HepG2 (cell line): ENCODE results near the gene FCN3. TPM values are rescaled to one million over a fixed set of nuclear protein-coding genes. Genes with fewer than 3 reads are reported as not detected.

ENCODE experiments used
- ATAC-seq: fragments of 200-7000 bp; cut with Tn5 transposase; 3 replicates; pipeline ENCODE4 v1.9.1; 2020; ENCODE audit warnings: mild to moderate bottlenecking, moderate library complexity
- BruUV-seq: library from RNA; stranded (reverse); fragments of 400-500 nt; replicated peaks from 2 replicates; lab custom pipeline; 2021; lab: Mats Ljungman, UMichigan
- CTCF ChIA-PET: fragments of 300-600 bp; formaldehyde crosslinking; extraction: SDS; loops from one replicate; lab custom pipeline; 2021; ENCODE audit warnings: low total read pairs, inconsistent platforms, low intra/inter-chr PET ratio; lab: Yijun Ruan, JAX
- POLR2A ChIA-PET: fragments of 350-600 bp; sonication (Branson Sonifier 250); formaldehyde crosslinking; loops from one replicate; lab custom pipeline; 2020; ENCODE audit warnings: antibody characterized with exemption, inconsistent platforms; lab: Yijun Ruan, JAX
- DNase-seq: peaks from one replicate; pipeline ENCODE4 v3.0.0-alpha.2; 2015; ENCODE audit warnings: low spot score
- FAIRE-seq: peaks from 3 replicates; lab custom pipeline; 2011; peaks lifted over from hg19 to GRCh38; lab: Jason Lieb, UNC
- H2AFZ ChIP-seq: one replicate; pipeline ENCODE4 v1.6.1; 2011; ENCODE audit warnings: low read length, inconsistent platforms
- H3K27ac ChIP-seq: fragments of 300-600 bp; 3 replicates; pipeline ENCODE4 v1.8.0; 2011; ENCODE audit warnings: mixed run types, mild to moderate bottlenecking, mixed read lengths, low read length, inconsistent platforms; ENCODE audit not compliant: insufficient read depth; ENCODE audit errors: extremely low read length
- H3K27me3 ChIP-seq, 2 experiments: fragments of 200-600 bp in 1 of 2; 2 replicates in 1 of 2; 3 replicates in 1 of 2; pipeline versions ENCODE4 v1.6.0 to v1.8.0; 2011; ENCODE audit warnings: low read length in 2 of 2, mild to moderate bottlenecking in 2 of 2, moderate library complexity in 2 of 2, inconsistent platforms in 1 of 2; ENCODE audit not compliant: insufficient read depth in 2 of 2, control insufficient read depth in 1 of 2
- H3K36me3 ChIP-seq, 2 experiments: fragments of 200-600 bp in 1 of 2; replicated peaks in 1 of 2; 2 replicates in 1 of 2; 3 replicates in 1 of 2; pipeline versions ENCODE4 v1.5.1 to v1.8.0; 2011; ENCODE audit warnings: low read length in 2 of 2, inconsistent platforms in 1 of 2; ENCODE audit not compliant: insufficient read depth in 2 of 2, control insufficient read depth in 1 of 2
- H3K4me1 ChIP-seq: 2 replicates; pipeline ENCODE4 v1.5.1; 2012; ENCODE audit warnings: low read length, inconsistent platforms; ENCODE audit not compliant: insufficient read depth
- H3K4me2 ChIP-seq: 2 replicates; pipeline ENCODE4 v1.6.0; 2011; ENCODE audit warnings: low read depth, low read length, inconsistent platforms
- H3K4me3 ChIP-seq, 3 experiments: fragments of 200-600 bp in 1 of 3; sonication (generic), shearing (Covaris generic) in 1 of 3; replicated peaks in 1 of 3; 2 replicates each; pipeline ENCODE4 v1.5.1; 2011 to 2016; ENCODE audit warnings: low read length in 3 of 3, inconsistent platforms in 2 of 3, low read depth in 2 of 3, mild to moderate bottlenecking in 2 of 3, control low read depth in 1 of 3, mixed read lengths in 1 of 3; ENCODE audit not compliant: insufficient read depth in 1 of 3
- H3K79me2 ChIP-seq: one replicate; pipeline ENCODE4 v1.6.1; 2011; ENCODE audit warnings: low read length, inconsistent platforms; ENCODE audit not compliant: insufficient read depth
- H3K9ac ChIP-seq: 2 replicates; pipeline ENCODE4 v1.6.0; 2011; ENCODE audit warnings: mild to moderate bottlenecking, low read depth, low read length, inconsistent platforms; ENCODE audit not compliant: insufficient read depth
- H3K9me3 ChIP-seq: 2 replicates; pipeline ENCODE4 v1.5.1; 2012; ENCODE audit warnings: mild to moderate bottlenecking, low read length
- H4K20me1 ChIP-seq: 2 replicates; pipeline ENCODE4 v1.6.0; 2011; ENCODE audit warnings: inconsistent platforms, mild to moderate bottlenecking, low read length, moderate library complexity; ENCODE audit not compliant: insufficient read depth
- ADNP ChIP-seq: sonication (generic); formaldehyde crosslinking; IDR thresholded peaks from 2 replicates; pipeline ENCODE4 v1.4.0; 2020; ENCODE audit warnings: missing genetic modification reagents
- HHEX ChIP-seq: IDR thresholded peaks from 2 replicates; pipeline ENCODE4 v1.6.1; 2016; ENCODE audit warnings: control low read depth
- JARID2 ChIP-seq: sonication (generic); formaldehyde crosslinking; IDR thresholded peaks from 2 replicates; pipeline ENCODE4 v1.8.1; 2023; ENCODE audit warnings: missing genetic modification reagents, inconsistent platforms; ENCODE audit not compliant: insufficient replicate concordance
- KLF9 ChIP-seq: IDR thresholded peaks from 2 replicates; pipeline ENCODE4 v1.6.1; 2016; ENCODE audit warnings: low read depth
- MAFK ChIP-seq, 2 experiments: IDR thresholded peaks in 1 of 2; conservative IDR thresholded peaks in 1 of 2; 2 replicates each; pipeline ENCODE4 v1.6.1; 2011; ENCODE audit warnings: improper control_type of control experiment in 2 of 2, low read length in 2 of 2
- SAFB2 ChIP-seq: sonication (generic); formaldehyde crosslinking; IDR thresholded peaks from 2 replicates; pipeline ENCODE4 v1.5.1; 2020; ENCODE audit warnings: missing genetic modification reagents, low read depth, mild to moderate bottlenecking, borderline replicate concordance
- SKI ChIP-seq: fragments of 450-650 bp; IDR thresholded peaks from one replicate; pipeline ENCODE4 v1.6.1; 2018; ENCODE audit warnings: mild to moderate bottlenecking; ENCODE audit not compliant: partially characterized antibody
- SMYD3 ChIP-seq: sonication (generic); formaldehyde crosslinking; IDR thresholded peaks from 2 replicates; pipeline ENCODE4 v1.8.1; 2023; ENCODE audit warnings: mild to moderate bottlenecking, missing genetic modification reagents
- ZFY ChIP-seq: sonication (generic); formaldehyde crosslinking; IDR thresholded peaks from 2 replicates; pipeline ENCODE4 v1.4.0; 2020; ENCODE audit warnings: missing genetic modification reagents
- ZNF317 ChIP-seq: sonication (generic); formaldehyde crosslinking; IDR thresholded peaks from 2 replicates; pipeline ENCODE4 v1.5.0; 2020; ENCODE audit warnings: mild to moderate bottlenecking, missing genetic modification reagents
- ZNF879 ChIP-seq: sonication (generic); formaldehyde crosslinking; IDR thresholded peaks from 2 replicates; pipeline ENCODE4 v1.8.1; 2023; ENCODE audit warnings: missing genetic modification reagents
- ZNF883 ChIP-seq: sonication (generic); formaldehyde crosslinking; IDR thresholded peaks from 2 replicates; pipeline ENCODE4 v1.5.1; 2020; ENCODE audit warnings: mild to moderate bottlenecking, missing genetic modification reagents; ENCODE audit errors: not compliant biosample characterization
- ZSCAN21 ChIP-seq: sonication (generic); formaldehyde crosslinking; IDR thresholded peaks from 2 replicates; pipeline ENCODE4 v1.8.0; 2022; ENCODE audit warnings: mild to moderate bottlenecking, missing genetic modification reagents, moderate library complexity, borderline replicate concordance
- ZSCAN29 ChIP-seq: sonication (generic); formaldehyde crosslinking; conservative IDR thresholded peaks from 2 replicates; pipeline ENCODE4 v1.4.0; 2020; ENCODE audit warnings: mild to moderate bottlenecking, missing genetic modification reagents
- WGBS: methylation state at CpG from one replicate; pipeline ENCODE4 v1.1.6; 2017; ENCODE audit warnings: low lambda C conversion rate; 5-methylcytosine and 5-hydroxymethylcytosine counted together
- in situ Hi-C: cut with HindIII; loops from 2 replicates; pipeline ENCODE4 v1.10.0; 2017; ENCODE audit warnings: low pct_unique_long_range_greater_than_20kb; ENCODE audit not compliant: extremely low pct_ligation_motif_present
- intact Hi-C: fragments of 100-400 bp; cut with micrococcal nuclease; formaldehyde crosslinking; loops from one replicate; pipeline ENCODE4 v1.10.0; 2022; ENCODE audit not compliant: unreplicated experiment
- polyA plus RNA-seq, 8 experiments: library from polyadenylated mRNA; depleted of rRNA in 3 of 8; stranded (reverse) in 7 of 8; unstranded in 1 of 8; fragments of >200 nt; fragmentation: Illumina TruSeq in 4 of 8; extraction: Trizol in 4 of 8; gene quantifications; 2 replicates each; pipeline versions ENCODE4 v1.2.1 to v1.2.3, GENCODE V29; 2011 to 2016; ENCODE audit warnings: low read depth in 4 of 8, missing spikeins in 1 of 8, mixed read lengths in 1 of 8; ENCODE audit not compliant: insufficient read depth in 1 of 8
- total RNA-seq, 5 experiments: library from RNA; depleted of rRNA; stranded (reverse); fragments of >200 nt; fragmentation: Illumina TruSeq; extraction: Trizol; gene quantifications; 2 replicates each; pipeline ENCODE4 v1.2.3, GENCODE V29; 2016; ENCODE audit warnings: low read depth in 1 of 5
- TF ChIP-seq, protein P1 (sequence below), 2 experiments: fragments of 450-650 bp in 1 of 2; sonication (generic) in 1 of 2; formaldehyde crosslinking; IDR thresholded peaks; 2 replicates each; pipeline versions ENCODE4 v1.5.0 to v1.8.0; 2020 to 2022; ENCODE audit warnings: mild to moderate bottlenecking in 1 of 2, missing genetic modification reagents in 1 of 2
- TF ChIP-seq, protein P2 (sequence below): sonication (generic); formaldehyde crosslinking; IDR thresholded peaks from 2 replicates; pipeline ENCODE4 v1.8.0; 2022; ENCODE audit warnings: missing genetic modification reagents, mild to moderate bottlenecking, inconsistent platforms, borderline replicate concordance
- TF ChIP-seq, protein P3 (sequence below): sonication (generic); formaldehyde crosslinking; IDR thresholded peaks from 2 replicates; pipeline ENCODE4 v1.4.0; 2020; ENCODE audit warnings: missing genetic modification reagents; ENCODE audit errors: not compliant biosample characterization
- TF ChIP-seq, protein P4 (sequence below): sonication (generic); formaldehyde crosslinking; IDR thresholded peaks from 2 replicates; pipeline ENCODE4 v1.4.0; 2020; ENCODE audit warnings: mild to moderate bottlenecking, missing genetic modification reagents
- TF ChIP-seq, protein P5 (sequence below): sonication (generic); formaldehyde crosslinking; IDR thresholded peaks from 2 replicates; pipeline ENCODE4 v1.5.0; 2020; ENCODE audit warnings: mild to moderate bottlenecking, missing genetic modification reagents, moderate library complexity

FCN3 gene
- total and polyA plus RNA-seq, 2 of the 13 experiments (the other 11 are each of a cell fraction or from before 2014, with no cell fraction given): not detected

DNA sequence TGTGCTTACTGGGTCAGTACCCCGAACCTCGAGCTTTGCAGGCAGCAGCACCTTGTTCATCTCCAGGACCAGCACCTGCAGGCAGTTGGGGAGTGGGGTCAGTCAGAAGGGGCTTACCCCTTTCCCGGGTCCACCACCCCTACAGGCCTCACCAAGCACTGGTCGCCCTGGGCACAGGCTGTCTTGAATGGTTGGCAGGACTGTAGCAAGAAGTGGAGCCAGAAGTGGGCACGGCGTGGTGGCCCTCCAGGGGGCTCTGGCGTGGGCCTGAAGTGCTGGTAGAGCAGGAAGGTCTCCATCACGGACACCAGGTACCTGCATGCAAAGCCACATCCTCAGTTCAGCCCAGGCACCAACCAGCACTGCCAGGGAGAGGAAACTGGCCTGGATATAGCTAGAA is 13.1 kb downstream of the FCN3 start:
- no CpG with 5 or more reads among the region's 8 CpGs for WGBS
- no peak for TF ChIP-seq ZSCAN21 (CRISPR knock-in tag)
- TF ChIP-seq HHEX: no peak
- TF ChIP-seq, protein P1, sequence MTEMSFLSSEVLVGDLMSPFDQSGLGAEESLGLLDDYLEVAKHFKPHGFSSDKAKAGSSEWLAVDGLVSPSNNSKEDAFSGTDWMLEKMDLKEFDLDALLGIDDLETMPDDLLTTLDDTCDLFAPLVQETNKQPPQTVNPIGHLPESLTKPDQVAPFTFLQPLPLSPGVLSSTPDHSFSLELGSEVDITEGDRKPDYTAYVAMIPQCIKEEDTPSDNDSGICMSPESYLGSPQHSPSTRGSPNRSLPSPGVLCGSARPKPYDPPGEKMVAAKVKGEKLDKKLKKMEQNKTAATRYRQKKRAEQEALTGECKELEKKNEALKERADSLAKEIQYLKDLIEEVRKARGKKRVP (CRISPR knock-in tag; IDR thresholded peaks at IDR 0.05): no peak
- no peak for TF ChIP-seq ZNF883 (CRISPR knock-in tag)
- no peak for TF ChIP-seq ZSCAN29 (CRISPR knock-in tag)
- TF ChIP-seq ZNF879 (CRISPR knock-in tag): no peak
- TF ChIP-seq, protein P2, sequence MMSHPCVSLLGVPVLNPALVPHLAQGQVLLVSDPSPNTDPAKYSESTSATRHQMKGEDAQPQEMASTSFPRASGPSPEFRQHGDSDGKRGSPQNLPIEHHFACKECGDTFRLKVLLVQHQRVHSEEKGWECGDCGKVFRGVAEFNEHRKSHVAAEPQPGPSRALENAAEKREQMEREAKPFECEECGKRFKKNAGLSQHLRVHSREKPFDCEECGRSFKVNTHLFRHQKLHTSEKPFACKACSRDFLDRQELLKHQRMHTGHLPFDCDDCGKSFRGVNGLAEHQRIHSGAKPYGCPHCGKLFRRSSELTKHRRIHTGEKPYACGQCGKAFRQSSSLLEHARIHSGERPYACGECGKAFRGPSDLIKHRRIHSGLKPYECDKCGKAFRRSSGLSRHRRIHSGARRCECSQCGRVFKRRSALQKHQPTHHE (CRISPR knock-in tag): no peak
- TF ChIP-seq, protein P3, sequence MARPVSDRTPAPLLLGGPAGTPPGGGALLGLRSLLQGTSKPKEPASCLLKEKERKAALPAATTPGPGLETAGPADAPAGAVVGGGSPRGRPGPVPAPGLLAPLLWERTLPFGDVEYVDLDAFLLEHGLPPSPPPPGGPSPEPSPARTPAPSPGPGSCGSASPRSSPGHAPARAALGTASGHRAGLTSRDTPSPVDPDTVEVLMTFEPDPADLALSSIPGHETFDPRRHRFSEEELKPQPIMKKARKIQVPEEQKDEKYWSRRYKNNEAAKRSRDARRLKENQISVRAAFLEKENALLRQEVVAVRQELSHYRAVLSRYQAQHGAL: no peak
- TF ChIP-seq JARID2 (CRISPR knock-in tag): no peak
- TF ChIP-seq ZNF317 (CRISPR knock-in tag): no peak
- no peak for TF ChIP-seq SKI
- TF ChIP-seq, protein P4, sequence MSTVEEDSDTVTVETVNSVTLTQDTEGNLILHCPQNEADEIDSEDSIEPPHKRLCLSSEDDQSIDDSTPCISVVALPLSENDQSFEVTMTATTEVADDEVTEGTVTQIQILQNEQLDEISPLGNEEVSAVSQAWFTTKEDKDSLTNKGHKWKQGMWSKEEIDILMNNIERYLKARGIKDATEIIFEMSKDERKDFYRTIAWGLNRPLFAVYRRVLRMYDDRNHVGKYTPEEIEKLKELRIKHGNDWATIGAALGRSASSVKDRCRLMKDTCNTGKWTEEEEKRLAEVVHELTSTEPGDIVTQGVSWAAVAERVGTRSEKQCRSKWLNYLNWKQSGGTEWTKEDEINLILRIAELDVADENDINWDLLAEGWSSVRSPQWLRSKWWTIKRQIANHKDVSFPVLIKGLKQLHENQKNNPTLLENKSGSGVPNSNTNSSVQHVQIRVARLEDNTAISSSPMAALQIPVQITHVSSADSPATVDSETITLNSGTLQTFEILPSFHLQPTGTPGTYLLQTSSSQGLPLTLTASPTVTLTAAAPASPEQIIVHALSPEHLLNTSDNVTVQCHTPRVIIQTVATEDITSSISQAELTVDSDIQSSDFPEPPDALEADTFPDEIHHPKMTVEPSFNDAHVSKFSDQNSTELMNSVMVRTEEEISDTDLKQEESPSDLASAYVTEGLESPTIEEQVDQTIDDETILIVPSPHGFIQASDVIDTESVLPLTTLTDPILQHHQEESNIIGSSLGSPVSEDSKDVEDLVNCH (CRISPR knock-in tag): no peak
- TF ChIP-seq, protein P5, sequence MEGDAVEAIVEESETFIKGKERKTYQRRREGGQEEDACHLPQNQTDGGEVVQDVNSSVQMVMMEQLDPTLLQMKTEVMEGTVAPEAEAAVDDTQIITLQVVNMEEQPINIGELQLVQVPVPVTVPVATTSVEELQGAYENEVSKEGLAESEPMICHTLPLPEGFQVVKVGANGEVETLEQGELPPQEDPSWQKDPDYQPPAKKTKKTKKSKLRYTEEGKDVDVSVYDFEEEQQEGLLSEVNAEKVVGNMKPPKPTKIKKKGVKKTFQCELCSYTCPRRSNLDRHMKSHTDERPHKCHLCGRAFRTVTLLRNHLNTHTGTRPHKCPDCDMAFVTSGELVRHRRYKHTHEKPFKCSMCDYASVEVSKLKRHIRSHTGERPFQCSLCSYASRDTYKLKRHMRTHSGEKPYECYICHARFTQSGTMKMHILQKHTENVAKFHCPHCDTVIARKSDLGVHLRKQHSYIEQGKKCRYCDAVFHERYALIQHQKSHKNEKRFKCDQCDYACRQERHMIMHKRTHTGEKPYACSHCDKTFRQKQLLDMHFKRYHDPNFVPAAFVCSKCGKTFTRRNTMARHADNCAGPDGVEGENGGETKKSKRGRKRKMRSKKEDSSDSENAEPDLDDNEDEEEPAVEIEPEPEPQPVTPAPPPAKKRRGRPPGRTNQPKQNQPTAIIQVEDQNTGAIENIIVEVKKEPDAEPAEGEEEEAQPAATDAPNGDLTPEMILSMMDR (CRISPR knock-in tag): no peak
- no peak for TF ChIP-seq ADNP
- no peak for TF ChIP-seq SAFB2 (CRISPR knock-in tag)
- TF ChIP-seq SMYD3 (CRISPR knock-in tag): no peak
- TF ChIP-seq ZFY (CRISPR knock-in tag): no peak
- no peak for TF ChIP-seq KLF9 (CRISPR knock-in tag)
- TF ChIP-seq MAFK (conservative IDR thresholded peaks at IDR 0.05 in 1 of 2, IDR thresholded peaks at IDR 0.05 in 1 of 2; ENCODE audit: low read length in 2 of 2): no peak

More for the DNA sequence above, 13.1 kb downstream of the FCN3 start:
- intact Hi-C loops: no loop called here
- Histone ChIP-seq H3K4me1 (peaks cover 22% of the 10 kb centered on the region), H3K4me3 (no peak overlapping the region), H3K9me3 (no peaks in the 10 kb centered on the region), H3K36me3 (0 out of 5 replicates have a peak, but pooled peaks cover 0 to 2% of the 10 kb centered on the region in 2 experiments), H3K9ac (no peak overlapping the region), H2AFZ (no peak overlapping the region), H3K27ac (no peak overlapping the region), H3K4me2 (no peak overlapping the region), H3K79me2 (no peaks in the 10 kb centered on the region), H4K20me1 (no peaks in the 10 kb centered on the region), H3K27me3 (no peaks in the 10 kb centered on the region)
- BruUV-seq: no TSS peak
- in situ Hi-C loops: no loop called here
- ChIA-PET POLR2A (no interaction called here), CTCF (no interaction called here)
- FAIRE-seq (no peak), DNase-seq (no peak), ATAC-seq (no peak)
